AG04449 (cell line): ENCODE data around the gene CREG2.

Source experiments
- CTCF ChIA-PET: fragments of 350-600 bp; formaldehyde crosslinking; extraction: SDS; loops from one replicate; lab custom pipeline; 2021; ENCODE audit warnings: antibody characterized with exemption; lab: Yijun Ruan, JAX
- POLR2A ChIA-PET: fragments of 400-600, 350-600 bp; formaldehyde crosslinking; extraction: SDS; loops from one replicate; lab custom pipeline; 2020; ENCODE audit warnings: antibody characterized with exemption, inconsistent platforms; lab: Yijun Ruan, JAX
- DNase-seq: peaks from one replicate; pipeline ENCODE4 v3.0.0-alpha.2; 2010; ENCODE audit warnings: low read depth, low spot score
- H3K4me3 ChIP-seq: 2 replicates; pipeline ENCODE4 v1.5.1; 2011; ENCODE audit warnings: low read depth, mild to moderate bottlenecking, control low read depth, low read length
- TF ChIP-seq, protein P1 (sequence below): IDR thresholded peaks from one replicate; pipeline ENCODE4 v1.5.1; 2011; ENCODE audit warnings: mild to moderate bottlenecking, moderate library complexity, low read length, control low read depth, inconsistent platforms; ENCODE audit not compliant: insufficient read depth; ENCODE audit errors: missing control alignments

CREG2 gene

GRCh38 chr2:101412092-101412694 is 24.9 kb upstream of the CREG2 start:
- ChIA-PET CTCF (interaction anchor here (0.7 to 8.7 kb wide), 4 partner anchors 17 to 418 kb away, joined by 3 to 123 read pairs (median 4); no protein-coding TSS in a partner anchor), POLR2A (no interaction called here)
- no peak for DNase-seq
- TF ChIP-seq, protein P1, sequence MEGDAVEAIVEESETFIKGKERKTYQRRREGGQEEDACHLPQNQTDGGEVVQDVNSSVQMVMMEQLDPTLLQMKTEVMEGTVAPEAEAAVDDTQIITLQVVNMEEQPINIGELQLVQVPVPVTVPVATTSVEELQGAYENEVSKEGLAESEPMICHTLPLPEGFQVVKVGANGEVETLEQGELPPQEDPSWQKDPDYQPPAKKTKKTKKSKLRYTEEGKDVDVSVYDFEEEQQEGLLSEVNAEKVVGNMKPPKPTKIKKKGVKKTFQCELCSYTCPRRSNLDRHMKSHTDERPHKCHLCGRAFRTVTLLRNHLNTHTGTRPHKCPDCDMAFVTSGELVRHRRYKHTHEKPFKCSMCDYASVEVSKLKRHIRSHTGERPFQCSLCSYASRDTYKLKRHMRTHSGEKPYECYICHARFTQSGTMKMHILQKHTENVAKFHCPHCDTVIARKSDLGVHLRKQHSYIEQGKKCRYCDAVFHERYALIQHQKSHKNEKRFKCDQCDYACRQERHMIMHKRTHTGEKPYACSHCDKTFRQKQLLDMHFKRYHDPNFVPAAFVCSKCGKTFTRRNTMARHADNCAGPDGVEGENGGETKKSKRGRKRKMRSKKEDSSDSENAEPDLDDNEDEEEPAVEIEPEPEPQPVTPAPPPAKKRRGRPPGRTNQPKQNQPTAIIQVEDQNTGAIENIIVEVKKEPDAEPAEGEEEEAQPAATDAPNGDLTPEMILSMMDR: no peak
- no peak overlapping the region for H3K4me3 ChIP-seq

GRCh38 chr2:101410746-101411145 is 23.4 kb upstream of the CREG2 start:
- POLR2A ChIA-PET: no interaction called here
- no peak for DNase-seq
- CTCF ChIA-PET: interaction anchor here (0.9 to 6.1 kb wide), 6 partner anchors 7 to 421 kb away, joined by 3 to 65 read pairs (median 3); no protein-coding TSS in a partner anchor

DNA sequence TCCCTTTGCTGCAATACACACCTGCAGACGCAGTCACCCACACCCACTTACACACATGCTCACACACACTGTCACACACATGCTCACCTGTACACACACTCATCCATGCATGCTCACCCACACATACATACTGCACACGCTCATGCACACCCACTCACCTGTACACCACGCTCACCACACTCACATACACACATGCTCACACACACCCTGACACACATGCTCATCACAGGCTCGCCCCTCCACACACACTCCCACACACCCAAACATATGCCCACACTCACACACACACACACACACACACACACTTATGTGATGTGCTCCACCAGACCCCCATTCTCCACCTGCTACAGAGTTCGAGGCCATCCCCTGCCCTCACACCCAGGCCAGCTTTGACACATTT is 22.8 kb upstream of the CREG2 start:
- no peak overlapping the region for H3K4me3 ChIP-seq
- TF ChIP-seq, protein P1: no peak
- ChIA-PET CTCF (interaction anchor here (1.0 to 6.1 kb wide), 6 partner anchors 8 to 68 kb away, joined by 3 to 65 read pairs (median 3); no protein-coding TSS in a partner anchor), POLR2A (no interaction called here)
- DNase-seq: no peak

More at GRCh38 chr2:101410746-101411145, 23.4 kb upstream of the CREG2 start:
- no peak overlapping the region for H3K4me3 ChIP-seq
- TF ChIP-seq, protein P1: no peak

DNA sequence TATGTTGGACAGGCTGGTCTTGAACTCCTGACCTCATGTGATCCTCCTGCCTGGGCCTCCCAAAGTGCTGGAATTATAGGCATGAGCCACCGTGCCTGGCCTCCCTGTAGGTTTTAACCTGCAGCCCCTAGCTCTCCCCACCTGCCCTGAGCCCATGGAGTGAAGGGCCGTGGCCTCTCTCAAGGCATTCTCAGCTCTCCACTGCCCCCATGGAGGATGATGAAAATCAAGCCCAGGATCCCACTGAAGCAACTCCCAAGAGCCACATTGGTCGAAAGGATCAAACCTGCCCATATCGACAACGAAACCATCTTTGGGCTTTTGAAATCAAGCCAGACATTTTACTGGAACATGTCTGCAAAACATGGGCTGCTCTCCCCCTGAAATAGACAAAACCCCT is 22.4 kb upstream of the CREG2 start:
- no peak for DNase-seq
- no peak overlapping the region for H3K4me3 ChIP-seq
- ChIA-PET CTCF (interaction anchor here (1.0 to 6.1 kb wide), 6 partner anchors 8 to 422 kb away, joined by 3 to 65 read pairs (median 7); no protein-coding TSS in a partner anchor), POLR2A (no interaction called here)
- TF ChIP-seq, protein P1: no peak

DNA sequence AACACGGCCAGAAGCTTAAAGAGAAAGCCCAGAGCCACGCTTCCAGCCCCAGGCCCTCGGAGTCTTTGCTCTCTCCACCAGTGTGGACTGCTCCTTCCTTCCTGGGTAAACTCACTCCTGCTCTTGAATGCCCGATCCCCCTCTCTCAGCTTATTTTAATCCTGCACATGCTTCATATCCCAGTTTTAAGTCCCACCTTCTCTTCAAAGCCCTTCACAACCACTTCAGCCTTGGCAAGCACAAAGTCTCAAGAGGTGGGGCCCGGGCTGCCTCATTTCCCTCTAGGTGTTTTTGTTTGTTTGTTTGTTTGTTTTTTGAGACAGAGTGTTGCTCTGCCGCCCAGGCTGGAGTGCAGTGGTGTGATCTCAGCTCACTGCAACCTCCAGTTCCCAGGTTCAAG is 21.6 kb upstream of the CREG2 start:
- no peak overlapping the region for H3K4me3 ChIP-seq
- ChIA-PET CTCF (interaction anchor here (1.0 to 6.1 kb wide), 5 partner anchors 9 to 423 kb away, joined by 3 to 65 read pairs (median 11); no protein-coding TSS in a partner anchor), POLR2A (no interaction called here)
- TF ChIP-seq, protein P1: no peak
- no peak for DNase-seq

DNA sequence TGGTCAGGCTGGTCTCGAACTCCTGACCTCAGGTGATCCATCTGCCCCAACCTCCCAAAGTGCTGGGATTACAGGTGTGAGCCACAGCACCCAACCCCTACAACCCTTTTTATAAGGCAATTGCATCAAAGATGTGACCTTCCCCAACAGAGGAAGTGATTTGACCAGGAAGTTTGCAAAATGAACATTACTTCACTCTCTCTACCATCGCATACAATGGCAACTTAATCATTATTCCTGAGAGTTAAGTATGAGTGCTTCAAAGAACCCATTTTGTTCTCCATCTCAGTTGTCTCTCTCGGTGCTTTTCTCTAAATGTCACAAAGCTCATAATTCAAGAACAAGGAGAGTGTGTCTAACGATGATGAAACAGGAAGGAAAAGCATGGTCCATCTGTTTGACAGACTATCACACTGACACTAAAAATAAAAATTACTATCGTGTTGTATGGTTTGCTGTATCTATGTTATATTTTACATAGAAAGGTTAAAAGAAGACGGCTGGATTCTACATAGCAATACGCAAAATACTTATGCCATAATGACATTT is 18.1 kb upstream of the CREG2 start:
- TF ChIP-seq, protein P1: no peak
- CTCF ChIA-PET: interaction anchor here (1.4 to 6.1 kb wide), 2 partner anchors 13 to 18 kb away, joined by 5 to 65 read pairs; partner anchors contain the start of gene CREG2
- no peak for DNase-seq

More for the DNA sequence above, 18.1 kb upstream of the CREG2 start:
- POLR2A ChIA-PET: no interaction called here
- no peak overlapping the region for H3K4me3 ChIP-seq
